MM.1S (cell line): ENCODE data around the gene FAR2.

Experiments used
- CTCF ChIP-seq: fragments of 300-600 bp; sonication (generic); IDR thresholded peaks from 2 replicates; pipeline ENCODE4 v1.5.1; 2016; ENCODE audit warnings: antibody characterized with exemption, low read length, mixed read lengths
- EZH2 ChIP-seq: fragments of 300-600 bp; sonication (generic); optimal IDR thresholded peaks from 2 replicates; pipeline ENCODE3; 2017; ENCODE audit warnings: low read depth, mild to moderate bottlenecking, antibody characterized with exemption, low read length, mixed read lengths

DNA sequence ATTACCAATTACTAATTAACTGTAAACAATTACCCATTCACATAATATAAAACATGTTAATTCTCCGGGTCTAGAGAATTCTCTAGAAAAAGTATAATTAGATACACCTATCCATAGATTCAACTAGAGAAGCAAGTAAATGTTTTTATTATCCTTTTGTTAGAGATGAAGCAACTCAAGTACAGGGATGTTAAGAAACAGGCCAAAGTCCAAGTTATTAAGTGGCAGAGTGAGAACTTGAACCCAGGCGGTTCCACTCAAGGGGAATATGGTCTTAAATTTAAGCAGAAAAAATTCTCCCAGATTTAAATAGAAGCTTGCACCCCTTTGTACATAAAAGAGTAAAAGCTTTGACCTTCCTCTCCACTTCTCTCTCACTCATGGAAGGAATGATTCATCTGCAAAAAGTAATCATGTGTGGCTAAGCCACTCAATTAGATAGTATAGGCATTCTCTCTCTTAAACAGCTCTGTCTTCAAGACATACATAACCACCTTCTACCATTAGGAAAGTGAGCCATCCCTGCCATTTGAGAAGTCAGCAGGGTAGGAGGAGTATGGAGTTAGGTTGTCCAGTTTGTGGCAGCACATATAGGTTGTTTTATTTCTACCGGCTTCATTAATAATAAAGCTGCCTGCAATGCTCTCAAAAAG lies 197.8 kb downstream of the FAR2 start:
- no peak for TF ChIP-seq CTCF
- no peak for TF ChIP-seq EZH2
